GM21360 (cell line): ENCODE data around the gene KYNU.
"Not testable (repeated sequence)": the region's sequence is repeated elsewhere in the genome, so short reads cannot be mapped to it uniquely, and the experiment has no call there.

Experiments used
- ATAC-seq: cut with Tn5 transposase; IDR thresholded peaks from one replicate; pipeline ENCODE4 v1.9.1; 2021; ENCODE audit warnings: mild to moderate bottlenecking, moderate library complexity; ENCODE audit not compliant: unreplicated experiment

The KYNU gene

GRCh38 chr2:142914507-142915313 is 37.2 kb downstream of the KYNU start:
- peak; percentile 100 for ATAC-seq

GRCh38 chr2:142915502-142915901 is 38.0 kb downstream of the KYNU start:
- ATAC-seq: no peak

GRCh38 chr2:142918624-142919023 is 41.2 kb downstream of the KYNU start:
- no peak for ATAC-seq

GRCh38 chr2:142920571-142920970 is 43.1 kb downstream of the KYNU start:
- ATAC-seq: no peak

- ATAC-seq: no peak
These were observed 49.0 kb downstream of the KYNU start for GRCh38 chr2:142926445-142926844.

- no peak for ATAC-seq
These were observed 53.5 kb downstream of the KYNU start for GRCh38 chr2:142930835-142931398.

GRCh38 chr2:142933916-142934315 is 56.5 kb downstream of the KYNU start:
- ATAC-seq: no peak

GRCh38 chr2:142935563-142936089 is 58.2 kb downstream of the KYNU start:
- ATAC-seq: no peak

- no peak for ATAC-seq
These were observed 59.2 kb downstream of the KYNU start for GRCh38 chr2:142936629-142937028.

GRCh38 chr2:142937347-142937746 is 59.9 kb downstream of the KYNU start:
- no peak for ATAC-seq

GRCh38 chr2:142938240-142938639 is 60.8 kb downstream of the KYNU start:
- no peak for ATAC-seq

GRCh38 chr2:142940606-142941223 is 63.3 kb downstream of the KYNU start:
- no peak for ATAC-seq

GRCh38 chr2:142942690-142943089 is 65.2 kb downstream of the KYNU start:
- no peak for ATAC-seq

GRCh38 chr2:142944264-142944663 is 66.8 kb downstream of the KYNU start:
- ATAC-seq: no peak

- no peak for ATAC-seq
These were observed 67.3 kb downstream of the KYNU start for GRCh38 chr2:142944721-142945120.

GRCh38 chr2:142946941-142947340 is 69.5 kb downstream of the KYNU start:
- ATAC-seq: no peak

- ATAC-seq: not testable (repeated sequence)
These were observed 71.3 kb downstream of the KYNU start for GRCh38 chr2:142948723-142949122.

GRCh38 chr2:142950323-142950722 is 72.9 kb downstream of the KYNU start:
- not testable (repeated sequence) for ATAC-seq

- no peak for ATAC-seq
These were observed 73.9 kb downstream of the KYNU start for GRCh38 chr2:142951190-142952007.

- no peak for ATAC-seq
These were observed 74.6 kb downstream of the KYNU start for GRCh38 chr2:142952018-142952417.
